ENCODE data around the gene CELA2A.
"Not testable (repeated sequence)": the region's sequence is repeated elsewhere in the genome, so short reads cannot be mapped to it uniquely, and the experiment has no call there.

CELA2A gene

GRCh38 chr1:15430787-15431570 is 25.6 kb upstream of the CELA2A start:
- H3K27ac ChIP-seq: no peak overlapping the region
- TF ChIP-seq ZFX (IDR thresholded peaks at IDR 0.05; ENCODE audit: borderline replicate concordance) (no peak), CTCF (IDR thresholded peaks at IDR 0.05) (peak; percentile 92)

- TF ChIP-seq ZFX (IDR thresholded peaks at IDR 0.05; ENCODE audit: borderline replicate concordance) (no peak), CTCF (IDR thresholded peaks at IDR 0.05) (no peak)
Measured at GRCh38 chr1:15431571-15431948, 25.0 kb upstream of the CELA2A start.

GRCh38 chr1:15432324-15432723 is 24.2 kb upstream of the CELA2A start:
- H3K27ac ChIP-seq: no peak overlapping the region
- TF ChIP-seq CTCF (IDR thresholded peaks at IDR 0.05): no peak
- TF ChIP-seq ZFX (IDR thresholded peaks at IDR 0.05; ENCODE audit: borderline replicate concordance): no peak

More at GRCh38 chr1:15431571-15431948, 25.0 kb upstream of the CELA2A start:
- H3K27ac ChIP-seq: no peak overlapping the region

- TF ChIP-seq ZFX (IDR thresholded peaks at IDR 0.05; ENCODE audit: borderline replicate concordance): no peak
- no peak for TF ChIP-seq CTCF (IDR thresholded peaks at IDR 0.05)
- no peak overlapping the region for H3K27ac ChIP-seq
Measured at GRCh38 chr1:15433471-15433870, 23.1 kb upstream of the CELA2A start.

GRCh38 chr1:15434739-15435138 is 21.8 kb upstream of the CELA2A start:
- H3K27ac ChIP-seq: not testable (repeated sequence)

- TF ChIP-seq ZFX (IDR thresholded peaks at IDR 0.05; ENCODE audit: borderline replicate concordance) (no peak), CTCF (IDR thresholded peaks at IDR 0.05) (no peak)
- H3K27ac ChIP-seq: no peak overlapping the region
Measured at GRCh38 chr1:15435239-15436077, 21.1 kb upstream of the CELA2A start.

- H3K27ac ChIP-seq: no peak overlapping the region
- TF ChIP-seq ZFX (IDR thresholded peaks at IDR 0.05; ENCODE audit: borderline replicate concordance) (no peak), CTCF (IDR thresholded peaks at IDR 0.05) (no peak)
Measured at GRCh38 chr1:15436881-15437442, 19.6 kb upstream of the CELA2A start.

All from 22Rv1 (cell line).